ENCODE data around the gene WASHC4. TPM values are rescaled to one million over a fixed set of nuclear protein-coding genes. Genes with fewer than 3 reads are reported as not detected.

WASHC4 gene
- total RNA-seq, 2 experiments from 2014 or later: 40.7 to 43.3 TPM

DNA sequence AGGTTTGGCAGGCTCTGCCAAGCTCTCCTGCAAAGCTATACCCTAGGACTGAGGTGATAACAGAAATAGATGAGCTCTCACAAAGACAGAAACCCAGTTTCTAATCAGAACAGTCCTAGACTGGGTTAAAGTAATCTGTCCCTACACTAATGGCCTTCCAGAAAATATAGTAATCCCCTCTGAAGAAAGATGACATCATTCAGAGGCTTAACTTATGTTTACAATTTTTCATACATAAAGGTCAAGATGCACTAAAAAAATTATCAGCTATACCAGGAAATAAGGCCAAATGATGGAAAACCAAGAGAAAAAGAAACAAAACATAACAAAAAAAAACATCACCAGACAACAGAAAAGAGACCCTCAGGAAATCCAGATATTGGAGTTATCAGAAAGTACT, 4.9 kb upstream of the WASHC4 start:
- Mint-ChIP-seq H3K9me3 (peaks cover 8% of the 10 kb centered on the region), H3K36me3 (ENCODE audit: low read depth) (no peaks in the 10 kb centered on the region), H3K27me3 (peaks cover 56% of the 10 kb centered on the region), H3K4me1 (peaks cover 12% of the 10 kb centered on the region), H3K27ac (no peak overlapping the region), H3K4me3 (no peak overlapping the region)
- CTCF ChIA-PET: interaction anchor here (0.6 to 1.4 kb wide), 3 partner anchors 11 to 35 kb away, joined by 3 to 4 read pairs (median 3); no protein-coding TSS in a partner anchor
- POLR2A ChIA-PET: no interaction called here
- DNase-seq: no peak

DNA sequence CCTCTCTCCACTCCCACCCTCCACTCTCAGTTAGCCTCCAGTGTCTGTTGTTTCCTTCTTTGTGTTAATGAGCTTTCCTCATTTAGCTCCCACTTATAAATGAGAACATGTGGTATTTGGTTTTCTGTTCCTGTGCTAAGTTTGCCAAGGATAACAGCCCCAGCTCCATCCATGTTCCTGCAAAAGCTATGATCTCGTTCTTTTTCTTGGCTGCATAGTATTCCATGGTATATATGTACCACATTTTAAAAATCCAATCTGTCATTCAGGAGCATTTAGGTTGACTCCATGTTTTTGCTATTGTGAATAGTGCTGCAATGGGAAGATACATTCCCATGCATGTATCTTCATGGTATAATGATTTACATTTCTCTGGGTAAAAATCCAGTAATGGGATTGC, 2.8 kb upstream of the WASHC4 start:
- H3K4me3 Mint-ChIP-seq: no peak overlapping the region
- ChIA-PET POLR2A (no interaction called here), CTCF (interaction anchor here (0.5 kb wide), 1 partner anchor 438 kb away, joined by 4 read pairs; no protein-coding TSS in a partner anchor)
- H3K27ac Mint-ChIP-seq: no peak overlapping the region
- peaks cover 5% of the 10 kb centered on the region for H3K9me3 Mint-ChIP-seq
- H3K27me3 Mint-ChIP-seq: peaks cover 41% of the 10 kb centered on the region
- peaks cover 2% of the 10 kb centered on the region for H3K36me3 Mint-ChIP-seq (ENCODE audit: low read depth)
- no peak for DNase-seq
- peaks cover 25% of the 10 kb centered on the region for H3K4me1 Mint-ChIP-seq

DNA sequence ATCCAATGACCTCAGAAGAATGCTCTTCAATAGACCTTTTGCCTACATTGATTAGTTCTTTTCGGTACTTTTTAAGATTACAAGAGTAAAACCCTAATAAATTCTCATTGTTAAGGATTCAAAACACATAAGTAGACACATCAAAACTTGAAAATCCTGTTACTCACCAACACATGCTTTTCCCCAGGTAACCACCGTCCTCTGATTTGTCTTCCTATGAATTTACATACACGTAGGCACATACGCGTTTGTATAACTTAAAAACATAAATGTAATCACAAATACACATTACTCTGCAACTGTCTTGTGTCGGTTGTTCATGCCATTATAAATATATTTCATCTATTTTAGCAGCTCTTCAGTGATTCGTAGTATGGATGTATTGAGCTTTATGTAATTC, 910 bp upstream of the WASHC4 start:
- POLR2A ChIA-PET: no interaction called here
- CTCF ChIA-PET: no interaction called here

GRCh38 chr12:105107171-105107493, 399 bp upstream of the WASHC4 start:
- ChIA-PET CTCF (interaction anchor here (0.9 kb wide), 1 partner anchor 10 kb away, joined by 4 read pairs; no protein-coding TSS in a partner anchor), POLR2A (no interaction called here)
- no peak for DNase-seq
- Mint-ChIP-seq H3K36me3 (ENCODE audit: low read depth) (peaks cover 13% of the 10 kb centered on the region), H3K4me3 (peak overlapping the region; percentile 94), H3K4me1 (peaks cover 38% of the 10 kb centered on the region), H3K27ac (peak overlapping the region; percentile 98), H3K27me3 (peaks cover 32% of the 10 kb centered on the region), H3K9me3 (peaks cover 8% of the 10 kb centered on the region)

More for the DNA sequence above, 910 bp upstream of the WASHC4 start:
- Mint-ChIP-seq H3K9me3 (peaks cover 5% of the 10 kb centered on the region), H3K27me3 (peaks cover 35% of the 10 kb centered on the region), H3K4me3 (peak overlapping the region; percentile 94), H3K27ac (peak overlapping the region; percentile 98), H3K36me3 (ENCODE audit: low read depth) (peaks cover 9% of the 10 kb centered on the region), H3K4me1 (peaks cover 34% of the 10 kb centered on the region)
- no peak for DNase-seq

- Mint-ChIP-seq H3K4me3 (peak overlapping the region; percentile 94), H3K4me1 (peaks cover 51% of the 10 kb centered on the region), H3K27me3 (peaks cover 16% of the 10 kb centered on the region), H3K36me3 (ENCODE audit: low read depth) (peaks cover 31% of the 10 kb centered on the region), H3K27ac (peak overlapping the region; percentile 98), H3K9me3 (peaks cover 7% of the 10 kb centered on the region)
- ChIA-PET POLR2A (no interaction called here), CTCF (interaction anchor here (0.9 to 1.0 kb wide), 2 partner anchors 11 to 124 kb away, joined by 4 to 5 read pairs; no protein-coding TSS in a partner anchor)
- DNase-seq: peak; percentile 12
Observed at GRCh38 chr12:105109465-105110212, 2.1 kb downstream of the WASHC4 start.

- Mint-ChIP-seq H3K27me3 (peaks cover 10% of the 10 kb centered on the region), H3K36me3 (ENCODE audit: low read depth) (peaks cover 38% of the 10 kb centered on the region), H3K9me3 (peaks cover 4% of the 10 kb centered on the region), H3K4me1 (peaks cover 54% of the 10 kb centered on the region), H3K4me3 (no peak overlapping the region), H3K27ac (no peak overlapping the region)
- no peak for DNase-seq
- CTCF ChIA-PET: no interaction called here
- POLR2A ChIA-PET: no interaction called here
Observed at GRCh38 chr12:105110851-105111250, 3.3 kb downstream of the WASHC4 start.

- H3K4me3 Mint-ChIP-seq: no peak overlapping the region
- H3K4me1 Mint-ChIP-seq: peaks cover 42% of the 10 kb centered on the region
- no peak overlapping the region for H3K27ac Mint-ChIP-seq
- peaks cover 47% of the 10 kb centered on the region for H3K36me3 Mint-ChIP-seq (ENCODE audit: low read depth)
- no peaks in the 10 kb centered on the region for H3K27me3 Mint-ChIP-seq
- POLR2A ChIA-PET: no interaction called here
- CTCF ChIA-PET: interaction anchor here (1.0 kb wide), 1 partner anchor 10 kb away, joined by 3 read pairs; no protein-coding TSS in a partner anchor
- no peak for DNase-seq
- H3K9me3 Mint-ChIP-seq: peaks cover 4% of the 10 kb centered on the region
Observed at GRCh38 chr12:105113094-105113493, 5.6 kb downstream of the WASHC4 start.

DNA sequence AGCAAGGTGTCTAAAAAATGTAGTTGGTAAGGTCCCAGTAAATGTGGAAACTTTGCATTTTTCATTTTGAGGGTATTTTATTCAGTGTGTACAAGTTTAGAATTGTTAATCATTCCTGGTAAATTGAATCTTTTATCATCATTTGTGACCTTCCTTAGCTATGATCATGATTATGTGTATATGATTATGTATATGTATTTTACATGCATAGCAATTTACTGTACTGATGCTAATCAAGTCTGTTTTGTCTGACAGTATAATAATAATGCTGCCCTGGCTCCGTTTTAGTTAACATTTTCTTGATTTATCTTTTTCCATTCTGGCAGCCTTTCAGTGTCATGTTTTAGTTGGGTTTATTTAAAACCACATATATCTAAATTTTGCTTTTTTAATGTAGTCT, 9.4 kb downstream of the WASHC4 start:
- Mint-ChIP-seq H3K9me3 (peaks cover 2% of the 10 kb centered on the region), H3K36me3 (ENCODE audit: low read depth) (peaks cover 58% of the 10 kb centered on the region), H3K27me3 (no peaks in the 10 kb centered on the region), H3K27ac (no peak overlapping the region), H3K4me3 (no peak overlapping the region), H3K4me1 (peaks cover 17% of the 10 kb centered on the region)
- ChIA-PET CTCF (no interaction called here), POLR2A (no interaction called here)
- DNase-seq: no peak

DNA sequence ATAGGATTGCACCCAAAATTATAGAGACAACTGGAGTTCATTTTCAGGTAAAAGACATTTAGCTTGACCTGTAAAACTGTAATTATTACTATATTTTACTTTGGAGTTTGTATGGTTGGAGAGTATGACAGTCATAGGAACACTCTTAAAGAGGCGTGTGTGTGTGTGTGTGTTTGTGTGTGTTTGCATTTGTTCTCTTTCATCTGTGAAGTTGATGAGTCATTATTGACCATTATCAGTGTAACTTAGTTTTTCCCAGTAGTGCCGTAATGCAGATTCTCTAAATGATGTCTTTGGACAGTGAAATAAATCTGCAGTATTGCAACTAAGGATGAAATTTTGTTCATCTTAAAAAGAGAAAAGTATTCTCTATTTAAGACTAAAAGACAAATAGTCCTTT, 13.0 kb downstream of the WASHC4 start:
- ChIA-PET CTCF (interaction anchor here (0.9 kb wide), 2 partner anchors 12 to 120 kb away, joined by 3 to 4 read pairs; no protein-coding TSS in a partner anchor), POLR2A (no interaction called here)
- no peak for DNase-seq
- H3K4me1 Mint-ChIP-seq: peaks cover 3% of the 10 kb centered on the region
- no peaks in the 10 kb centered on the region for H3K27me3 Mint-ChIP-seq
- peaks cover 49% of the 10 kb centered on the region for H3K36me3 Mint-ChIP-seq (ENCODE audit: low read depth)
- no peaks in the 10 kb centered on the region for H3K9me3 Mint-ChIP-seq
- H3K4me3 Mint-ChIP-seq: no peak overlapping the region
- no peak overlapping the region for H3K27ac Mint-ChIP-seq

DNA sequence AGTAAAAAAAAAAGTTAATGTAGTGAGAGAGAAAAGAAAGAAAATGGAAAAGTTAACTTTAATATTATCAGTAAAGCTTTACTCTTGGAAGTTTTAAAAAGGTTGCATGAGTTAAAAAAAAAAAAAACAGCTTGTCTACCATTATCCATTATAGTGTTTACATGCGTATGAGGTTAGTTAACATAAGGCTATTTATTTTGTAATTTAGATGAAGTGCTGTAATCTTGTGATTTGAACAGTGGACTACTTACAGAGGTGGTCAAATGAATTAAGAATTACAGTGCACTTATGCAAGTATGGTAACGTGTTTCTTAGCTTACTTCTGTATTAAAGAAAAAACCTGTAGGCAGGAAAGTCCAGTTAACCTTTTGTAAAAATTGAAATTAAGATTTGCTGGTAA, 30.7 kb downstream of the WASHC4 start:
- Mint-ChIP-seq H3K27ac (no peak overlapping the region), H3K4me1 (peaks cover 10% of the 10 kb centered on the region), H3K9me3 (no peaks in the 10 kb centered on the region), H3K27me3 (no peaks in the 10 kb centered on the region), H3K4me3 (no peak overlapping the region), H3K36me3 (ENCODE audit: low read depth) (peaks cover 55% of the 10 kb centered on the region)
- ChIA-PET POLR2A (no interaction called here), CTCF (interaction anchor here (0.7 kb wide), 1 partner anchor 10 kb away, joined by 3 read pairs; no protein-coding TSS in a partner anchor)
- DNase-seq: no peak

DNA sequence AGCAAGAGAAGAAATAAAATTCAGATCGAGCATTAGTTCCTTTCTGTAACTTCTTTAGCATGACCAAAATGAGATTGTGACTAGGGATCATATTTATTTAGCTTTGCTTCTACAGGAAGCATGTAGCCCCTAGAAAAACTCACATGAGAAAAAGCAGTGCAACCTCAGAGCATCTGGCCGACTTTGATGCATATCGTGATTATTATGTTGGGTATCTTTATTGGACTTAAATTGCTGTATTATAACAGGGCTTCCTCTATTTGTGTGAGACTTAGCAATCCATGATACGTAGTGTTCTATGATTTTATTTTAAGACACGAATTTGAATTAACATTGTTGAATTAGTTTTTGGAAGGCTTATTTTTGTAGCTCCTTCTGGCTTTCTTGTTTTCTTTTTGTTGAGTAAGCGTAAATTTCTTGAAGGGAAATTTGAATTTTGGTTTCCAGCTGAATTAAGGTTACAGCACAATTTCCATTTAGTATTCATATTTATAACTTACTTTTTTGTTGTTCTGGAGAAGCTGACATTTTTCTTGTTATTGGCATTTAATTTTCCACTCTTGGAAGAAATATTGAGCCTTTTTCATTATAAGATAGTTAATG, 33.9 kb downstream of the WASHC4 start:
- peaks cover 3% of the 10 kb centered on the region for H3K4me1 Mint-ChIP-seq
- no peaks in the 10 kb centered on the region for H3K27me3 Mint-ChIP-seq

DNA sequence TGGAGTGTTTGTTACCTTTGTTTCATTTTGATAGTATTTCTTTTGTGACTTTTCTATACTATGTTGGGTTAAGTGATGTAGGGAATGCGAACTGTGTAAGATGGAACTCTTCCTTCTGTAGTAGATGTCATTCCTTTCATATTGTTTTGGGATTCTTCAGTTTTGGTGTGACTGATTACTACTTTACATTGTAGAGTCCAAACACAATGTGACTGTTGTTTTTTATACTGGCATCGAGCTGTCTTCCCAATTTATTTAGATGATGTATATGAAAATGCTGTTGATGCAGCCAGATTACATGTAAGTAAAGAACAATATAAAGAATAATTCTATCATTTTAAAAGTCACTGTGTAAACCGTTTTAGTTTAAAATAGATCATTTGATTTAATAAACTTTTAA, 34.7 kb downstream of the WASHC4 start:
- Mint-ChIP-seq H3K27ac (no peak overlapping the region), H3K27me3 (no peaks in the 10 kb centered on the region), H3K36me3 (ENCODE audit: low read depth) (peaks cover 46% of the 10 kb centered on the region), H3K4me3 (no peak overlapping the region), H3K9me3 (no peaks in the 10 kb centered on the region), H3K4me1 (peaks cover 3% of the 10 kb centered on the region)
- CTCF ChIA-PET: no interaction called here
- POLR2A ChIA-PET: no interaction called here
- DNase-seq: no peak

More for the DNA sequence above, 33.9 kb downstream of the WASHC4 start:
- CTCF ChIA-PET: interaction anchor here (0.7 kb wide), 1 partner anchor 12 kb away, joined by 3 read pairs; no protein-coding TSS in a partner anchor
- POLR2A ChIA-PET: no interaction called here
- H3K27ac Mint-ChIP-seq: peak overlapping the region; percentile 46
- no peaks in the 10 kb centered on the region for H3K9me3 Mint-ChIP-seq
- DNase-seq: no peak
- peaks cover 43% of the 10 kb centered on the region for H3K36me3 Mint-ChIP-seq (ENCODE audit: low read depth)
- no peak overlapping the region for H3K4me3 Mint-ChIP-seq

DNA sequence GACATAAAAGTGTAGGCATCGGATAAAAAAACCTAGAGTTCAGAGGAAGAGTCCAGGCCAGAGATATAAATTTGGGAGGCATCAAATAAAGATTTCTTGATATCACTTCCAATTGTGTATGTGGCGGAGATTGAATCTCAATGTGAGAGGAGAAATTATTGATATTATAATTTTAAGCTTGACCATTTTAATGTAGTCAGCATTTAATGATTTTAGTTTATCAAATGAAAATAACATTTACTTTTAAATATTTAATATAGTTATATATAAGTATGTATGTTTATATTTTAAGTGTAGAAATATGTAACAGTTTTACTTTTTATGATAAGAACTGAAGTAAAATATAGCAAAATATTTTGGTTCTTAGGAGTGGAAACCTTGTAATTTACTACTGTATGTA, 48.7 kb downstream of the WASHC4 start:
- CTCF ChIA-PET: no interaction called here
- DNase-seq: no peak
- Mint-ChIP-seq H3K27me3 (no peaks in the 10 kb centered on the region), H3K4me1 (no peaks in the 10 kb centered on the region), H3K36me3 (ENCODE audit: low read depth) (peaks cover 42% of the 10 kb centered on the region), H3K27ac (no peak overlapping the region), H3K4me3 (no peak overlapping the region), H3K9me3 (no peaks in the 10 kb centered on the region)
- POLR2A ChIA-PET: no interaction called here
